Neural cell (in vitro differentiated cells): ENCODE data around the gene POLN.

Experiments
- EP300 ChIP-seq: fragments of 450-650 bp; conservative IDR thresholded peaks from 2 replicates; pipeline ENCODE4 v1.6.1; 2014; ENCODE audit warnings: antibody characterized with exemption, mild to moderate bottlenecking, moderate library complexity; ENCODE audit not compliant: poor library complexity, severe bottlenecking
- EZH2 ChIP-seq: fragments of 200-600, 300-800 bp; shearing (Covaris generic), sonication (generic); IDR thresholded peaks from 2 replicates; pipeline ENCODE4 v1.6.1; 2014; ENCODE audit warnings: antibody characterized with exemption, low read length, borderline replicate concordance, mild to moderate bottlenecking; ENCODE audit not compliant: insufficient read depth, poor library complexity, severe bottlenecking
- POLR2AphosphoS5 ChIP-seq: IDR thresholded peaks from 2 replicates; pipeline ENCODE4 v1.6.1; 2012
- RAD21 ChIP-seq: fragments of 450-650 bp; conservative IDR thresholded peaks from 2 replicates; pipeline ENCODE4 v1.6.1; 2014; ENCODE audit warnings: antibody characterized with exemption, mild to moderate bottlenecking, moderate library complexity
- SMC3 ChIP-seq: fragments of 450-650 bp; conservative IDR thresholded peaks from 2 replicates; pipeline ENCODE4 v1.6.1; 2014; ENCODE audit warnings: antibody characterized with exemption, mild to moderate bottlenecking, moderate library complexity; ENCODE audit not compliant: poor library complexity
- TAF1 ChIP-seq: IDR thresholded peaks from 2 replicates; pipeline ENCODE4 v1.6.1; 2012; ENCODE audit warnings: low read depth
- TF ChIP-seq, protein P1 (sequence below): fragments of 450-650 bp; IDR thresholded peaks from 2 replicates; pipeline ENCODE4 v1.5.1; 2014; ENCODE audit warnings: antibody characterized with exemption, mild to moderate bottlenecking, moderate library complexity; ENCODE audit not compliant: poor library complexity, severe bottlenecking
- TF ChIP-seq, protein P2 (sequence below): IDR thresholded peaks from 2 replicates; pipeline ENCODE4 v1.6.1; 2012; ENCODE audit warnings: borderline replicate concordance

- TF ChIP-seq, protein P1, sequence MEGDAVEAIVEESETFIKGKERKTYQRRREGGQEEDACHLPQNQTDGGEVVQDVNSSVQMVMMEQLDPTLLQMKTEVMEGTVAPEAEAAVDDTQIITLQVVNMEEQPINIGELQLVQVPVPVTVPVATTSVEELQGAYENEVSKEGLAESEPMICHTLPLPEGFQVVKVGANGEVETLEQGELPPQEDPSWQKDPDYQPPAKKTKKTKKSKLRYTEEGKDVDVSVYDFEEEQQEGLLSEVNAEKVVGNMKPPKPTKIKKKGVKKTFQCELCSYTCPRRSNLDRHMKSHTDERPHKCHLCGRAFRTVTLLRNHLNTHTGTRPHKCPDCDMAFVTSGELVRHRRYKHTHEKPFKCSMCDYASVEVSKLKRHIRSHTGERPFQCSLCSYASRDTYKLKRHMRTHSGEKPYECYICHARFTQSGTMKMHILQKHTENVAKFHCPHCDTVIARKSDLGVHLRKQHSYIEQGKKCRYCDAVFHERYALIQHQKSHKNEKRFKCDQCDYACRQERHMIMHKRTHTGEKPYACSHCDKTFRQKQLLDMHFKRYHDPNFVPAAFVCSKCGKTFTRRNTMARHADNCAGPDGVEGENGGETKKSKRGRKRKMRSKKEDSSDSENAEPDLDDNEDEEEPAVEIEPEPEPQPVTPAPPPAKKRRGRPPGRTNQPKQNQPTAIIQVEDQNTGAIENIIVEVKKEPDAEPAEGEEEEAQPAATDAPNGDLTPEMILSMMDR = no peak
- TF ChIP-seq SMC3 (no peak), POLR2AphosphoS5 (no peak), EP300 (no peak), TAF1 (no peak), EZH2 (no peak), RAD21 (no peak)
- TF ChIP-seq, protein P2, sequence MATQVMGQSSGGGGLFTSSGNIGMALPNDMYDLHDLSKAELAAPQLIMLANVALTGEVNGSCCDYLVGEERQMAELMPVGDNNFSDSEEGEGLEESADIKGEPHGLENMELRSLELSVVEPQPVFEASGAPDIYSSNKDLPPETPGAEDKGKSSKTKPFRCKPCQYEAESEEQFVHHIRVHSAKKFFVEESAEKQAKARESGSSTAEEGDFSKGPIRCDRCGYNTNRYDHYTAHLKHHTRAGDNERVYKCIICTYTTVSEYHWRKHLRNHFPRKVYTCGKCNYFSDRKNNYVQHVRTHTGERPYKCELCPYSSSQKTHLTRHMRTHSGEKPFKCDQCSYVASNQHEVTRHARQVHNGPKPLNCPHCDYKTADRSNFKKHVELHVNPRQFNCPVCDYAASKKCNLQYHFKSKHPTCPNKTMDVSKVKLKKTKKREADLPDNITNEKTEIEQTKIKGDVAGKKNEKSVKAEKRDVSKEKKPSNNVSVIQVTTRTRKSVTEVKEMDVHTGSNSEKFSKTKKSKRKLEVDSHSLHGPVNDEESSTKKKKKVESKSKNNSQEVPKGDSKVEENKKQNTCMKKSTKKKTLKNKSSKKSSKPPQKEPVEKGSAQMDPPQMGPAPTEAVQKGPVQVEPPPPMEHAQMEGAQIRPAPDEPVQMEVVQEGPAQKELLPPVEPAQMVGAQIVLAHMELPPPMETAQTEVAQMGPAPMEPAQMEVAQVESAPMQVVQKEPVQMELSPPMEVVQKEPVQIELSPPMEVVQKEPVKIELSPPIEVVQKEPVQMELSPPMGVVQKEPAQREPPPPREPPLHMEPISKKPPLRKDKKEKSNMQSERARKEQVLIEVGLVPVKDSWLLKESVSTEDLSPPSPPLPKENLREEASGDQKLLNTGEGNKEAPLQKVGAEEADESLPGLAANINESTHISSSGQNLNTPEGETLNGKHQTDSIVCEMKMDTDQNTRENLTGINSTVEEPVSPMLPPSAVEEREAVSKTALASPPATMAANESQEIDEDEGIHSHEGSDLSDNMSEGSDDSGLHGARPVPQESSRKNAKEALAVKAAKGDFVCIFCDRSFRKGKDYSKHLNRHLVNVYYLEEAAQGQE = no peak
Observed at GRCh38 chr4:2236944-2237666, 4.8 kb downstream of the POLN start.
